Caco-2 (cell line): ENCODE measurements around the gene RAB7B. TPM values are rescaled to one million over a fixed set of nuclear protein-coding genes. Genes with fewer than 3 reads are reported as not detected.

Experiments used
- BruUV-seq: library from RNA; stranded (reverse); fragments of 400-500 nt; replicated peaks from 2 replicates; lab custom pipeline; 2021; lab: Mats Ljungman, UMichigan
- CTCF ChIA-PET: fragments of 300-600 bp; sonication (Branson Sonifier 250); formaldehyde crosslinking; loops from one replicate; lab custom pipeline; 2022; ENCODE audit warnings: antibody characterized with exemption; lab: Charles Lee
- POLR2A ChIA-PET: fragments of 300-600 bp; sonication (Branson Sonifier 250); formaldehyde crosslinking; loops from one replicate; lab custom pipeline; 2022; ENCODE audit warnings: antibody characterized with exemption; lab: Charles Lee
- DNase-seq, 2 experiments: peaks; one replicate each; pipeline versions ENCODE4 v3.0.0 to v3.0.0-alpha.2; 2020 to 2022
- H3K27me3 ChIP-seq: replicated peaks from 2 replicates; pipeline ENCODE4 v1.6.0; 2011; ENCODE audit warnings: low read length; ENCODE audit not compliant: control insufficient read depth, insufficient read depth
- H3K36me3 ChIP-seq: 2 replicates; pipeline ENCODE4 v1.5.1; 2011; ENCODE audit warnings: low read length; ENCODE audit not compliant: control insufficient read depth, insufficient read depth
- H3K4me1 ChIP-seq: fragments of 250-450 bp; sonication (Bioruptor Pico); 2 replicates; pipeline ENCODE4 v1.5.1; 2020; ENCODE audit warnings: mild to moderate bottlenecking
- H3K4me3 ChIP-seq: 2 replicates; pipeline ENCODE4 v1.5.1; 2011; ENCODE audit warnings: low read depth, mild to moderate bottlenecking, control low read depth, low read length
- H3K9me3 ChIP-seq: fragments of 250-450 bp; sonication (Bioruptor Pico); 2 replicates; pipeline ENCODE4 v1.5.1; 2020; ENCODE audit warnings: mild to moderate bottlenecking, moderate library complexity
- H3K27ac Mint-ChIP-seq: one replicate; pipeline ENCODE4 v1.8.0; 2022; ENCODE audit warnings: mixed read lengths; ENCODE audit not compliant: unreplicated experiment
- H3K27me3 Mint-ChIP-seq: one replicate; pipeline ENCODE4 v1.8.0; 2022; ENCODE audit warnings: mixed read lengths; ENCODE audit not compliant: insufficient read depth, unreplicated experiment
- H3K36me3 Mint-ChIP-seq: one replicate; pipeline ENCODE4 v1.8.0; 2022; ENCODE audit warnings: mild to moderate bottlenecking, mixed read lengths; ENCODE audit not compliant: insufficient read depth, unreplicated experiment
- H3K4me1 Mint-ChIP-seq: one replicate; pipeline ENCODE4 v1.8.0; 2022; ENCODE audit warnings: low read depth, mixed read lengths; ENCODE audit not compliant: unreplicated experiment
- H3K4me3 Mint-ChIP-seq: one replicate; pipeline ENCODE4 v1.8.0; 2022; ENCODE audit warnings: mild to moderate bottlenecking, moderate library complexity, mixed read lengths; ENCODE audit not compliant: unreplicated experiment
- H3K9me3 Mint-ChIP-seq: one replicate; pipeline ENCODE4 v1.8.0; 2022; ENCODE audit warnings: mixed read lengths; ENCODE audit not compliant: unreplicated experiment
- intact Hi-C: fragments of 100-400 bp; cut with micrococcal nuclease; formaldehyde crosslinking; loops from one replicate; pipeline ENCODE4 v1.10.0; 2022; ENCODE audit not compliant: unreplicated experiment
- total RNA-seq: library from RNA; stranded (reverse); gene quantifications from 2 replicates; pipeline ENCODE4 v1.2.3, GENCODE V29; 2022
- TF ChIP-seq, protein P1 (sequence below), 2 experiments: fragments of 200-600 bp in 1 of 2; IDR thresholded peaks; 1 replicate in 1 of 2; 2 replicates in 1 of 2; pipeline versions ENCODE4 v1.5.1 to v1.8.0; 2011 to 2022; ENCODE audit warnings: antibody characterized with exemption in 1 of 2, control low read depth in 1 of 2, inconsistent platforms in 1 of 2, low read depth in 1 of 2, low read length in 1 of 2, mild to moderate bottlenecking in 1 of 2, moderate library complexity in 1 of 2; ENCODE audit not compliant: insufficient read depth in 1 of 2, severe bottlenecking in 1 of 2, unreplicated experiment in 1 of 2

RAB7B gene
- total RNA-seq, 1 experiment from 2014 or later, result not detected

DNA sequence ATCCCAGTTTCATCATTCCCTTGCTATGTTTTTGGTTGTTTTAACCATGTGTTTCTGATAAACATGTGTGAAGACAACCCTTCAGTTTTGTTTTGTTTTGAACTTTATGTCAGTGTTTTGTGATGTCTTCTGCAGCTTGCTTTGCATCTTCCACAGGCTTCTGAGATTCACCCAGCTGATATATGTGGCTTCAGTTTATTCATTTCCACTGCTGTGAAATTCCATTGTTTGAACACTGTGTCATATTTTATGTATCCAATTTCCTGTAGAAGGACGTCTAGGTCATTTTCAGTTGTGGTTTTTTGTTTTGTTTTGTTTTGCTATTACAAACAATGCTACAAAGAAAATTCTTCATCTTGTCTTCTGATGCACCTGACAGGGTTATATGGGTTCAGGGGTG, 32.7 kb downstream of the RAB7B start:
- H3K4me3 ChIP-seq, result no peak overlapping the region
- peaks cover 3% of the 10 kb centered on the region for H3K27me3 Mint-ChIP-seq
- no peaks in the 10 kb centered on the region for H3K36me3 Mint-ChIP-seq
- H3K4me1 Mint-ChIP-seq, result no peaks in the 10 kb centered on the region
- ChIA-PET POLR2A (no interaction called here), CTCF (interaction anchor here (0.8 kb wide), 1 partner anchor 51 kb away, joined by 4 read pairs; no protein-coding TSS in a partner anchor)
- no peaks in the 10 kb centered on the region for H3K27me3 ChIP-seq
- no TSS peak for BruUV-seq
- H3K4me3 Mint-ChIP-seq, result no peak overlapping the region
- no peak for DNase-seq
- H3K4me1 ChIP-seq, result no peaks in the 10 kb centered on the region
- H3K27ac Mint-ChIP-seq, result no peak overlapping the region
- no peaks in the 10 kb centered on the region for H3K36me3 ChIP-seq
- intact Hi-C loops, result no loop called here
- no peaks in the 10 kb centered on the region for H3K9me3 ChIP-seq
- TF ChIP-seq, protein P1, sequence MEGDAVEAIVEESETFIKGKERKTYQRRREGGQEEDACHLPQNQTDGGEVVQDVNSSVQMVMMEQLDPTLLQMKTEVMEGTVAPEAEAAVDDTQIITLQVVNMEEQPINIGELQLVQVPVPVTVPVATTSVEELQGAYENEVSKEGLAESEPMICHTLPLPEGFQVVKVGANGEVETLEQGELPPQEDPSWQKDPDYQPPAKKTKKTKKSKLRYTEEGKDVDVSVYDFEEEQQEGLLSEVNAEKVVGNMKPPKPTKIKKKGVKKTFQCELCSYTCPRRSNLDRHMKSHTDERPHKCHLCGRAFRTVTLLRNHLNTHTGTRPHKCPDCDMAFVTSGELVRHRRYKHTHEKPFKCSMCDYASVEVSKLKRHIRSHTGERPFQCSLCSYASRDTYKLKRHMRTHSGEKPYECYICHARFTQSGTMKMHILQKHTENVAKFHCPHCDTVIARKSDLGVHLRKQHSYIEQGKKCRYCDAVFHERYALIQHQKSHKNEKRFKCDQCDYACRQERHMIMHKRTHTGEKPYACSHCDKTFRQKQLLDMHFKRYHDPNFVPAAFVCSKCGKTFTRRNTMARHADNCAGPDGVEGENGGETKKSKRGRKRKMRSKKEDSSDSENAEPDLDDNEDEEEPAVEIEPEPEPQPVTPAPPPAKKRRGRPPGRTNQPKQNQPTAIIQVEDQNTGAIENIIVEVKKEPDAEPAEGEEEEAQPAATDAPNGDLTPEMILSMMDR (IDR thresholded peaks at IDR 0.05; ENCODE audit: insufficient read depth in 1 of 2, low read depth in 1 of 2, low read length in 1 of 2, severe bottlenecking in 1 of 2, unreplicated experiment in 1 of 2), result no peak
- H3K9me3 Mint-ChIP-seq, result peaks cover 26% of the 10 kb centered on the region

DNA sequence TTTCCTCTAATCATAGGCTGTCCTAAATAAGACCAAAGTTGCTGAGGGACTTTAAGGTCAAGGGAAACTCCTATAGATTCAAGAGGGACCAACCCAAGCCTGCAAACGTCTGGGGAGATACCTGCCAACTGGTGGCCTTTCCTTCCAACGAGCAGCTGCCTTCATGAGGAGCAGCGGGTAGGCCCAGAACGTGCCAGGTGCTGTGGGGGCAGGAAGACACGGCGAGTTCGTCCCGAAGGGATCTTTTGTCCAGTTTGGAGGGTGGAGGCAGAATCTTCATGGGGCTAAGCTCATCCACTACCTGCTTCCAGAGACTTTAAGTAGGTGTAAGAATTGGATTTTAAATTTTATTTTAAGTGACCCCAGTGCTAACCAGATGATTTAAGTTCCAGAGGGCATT, 34.0 kb downstream of the RAB7B start:
- intact Hi-C loops, result no loop called here
- ChIA-PET POLR2A (no interaction called here), CTCF (no interaction called here)
- H3K4me3 Mint-ChIP-seq, result no peak overlapping the region
- no peak for DNase-seq
- no TSS peak for BruUV-seq
- no peaks in the 10 kb centered on the region for H3K4me1 Mint-ChIP-seq
- TF ChIP-seq, protein P1 (IDR thresholded peaks at IDR 0.05; ENCODE audit: insufficient read depth in 1 of 2, low read depth in 1 of 2, low read length in 1 of 2, severe bottlenecking in 1 of 2, unreplicated experiment in 1 of 2), result no peak
- H3K36me3 ChIP-seq, result no peaks in the 10 kb centered on the region
- H3K27me3 Mint-ChIP-seq, result peaks cover 3% of the 10 kb centered on the region
- H3K36me3 Mint-ChIP-seq, result no peaks in the 10 kb centered on the region
- H3K27me3 ChIP-seq, result no peaks in the 10 kb centered on the region
- no peak overlapping the region for H3K27ac Mint-ChIP-seq
- H3K9me3 ChIP-seq, result no peaks in the 10 kb centered on the region
- H3K9me3 Mint-ChIP-seq, result peaks cover 14% of the 10 kb centered on the region
- no peaks in the 10 kb centered on the region for H3K4me1 ChIP-seq
- H3K4me3 ChIP-seq, result no peak overlapping the region

DNA sequence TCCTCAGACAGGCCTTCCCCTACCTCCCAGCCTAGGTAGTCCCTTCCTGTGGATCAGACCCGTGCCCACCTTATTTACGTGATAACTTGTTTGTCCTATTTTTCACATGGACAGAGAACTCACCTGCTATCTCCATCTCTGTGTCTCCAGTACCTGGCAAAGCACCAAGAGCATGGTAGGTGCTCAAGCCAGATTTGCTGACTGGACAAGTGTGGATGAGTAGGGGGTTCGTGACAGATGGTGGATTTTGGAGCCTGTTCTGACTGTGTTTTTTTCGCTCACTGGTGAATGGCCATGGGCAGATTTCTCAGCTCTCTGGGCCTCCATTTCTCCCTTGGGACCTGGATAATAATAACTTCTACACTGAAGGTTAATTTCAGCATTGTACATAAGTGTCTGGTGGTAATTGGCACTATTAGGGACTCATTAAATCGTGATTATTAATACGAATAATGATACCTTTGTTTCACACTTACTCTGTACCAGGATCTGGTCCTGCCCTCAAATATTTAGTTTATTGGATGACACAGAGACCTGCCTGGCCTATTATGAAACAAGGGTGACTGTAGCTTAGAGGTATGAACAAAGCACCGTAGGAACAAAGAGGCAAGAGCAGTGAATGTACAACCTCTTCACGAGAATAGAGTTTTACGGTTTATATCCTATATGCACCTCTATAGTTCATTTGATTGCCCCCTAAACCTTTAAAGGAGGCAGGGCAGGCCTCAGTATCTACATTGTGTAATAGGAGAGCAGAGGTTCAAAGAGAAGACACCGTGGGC, 35.5 kb downstream of the RAB7B start:
- no peak overlapping the region for H3K4me3 ChIP-seq
- Mint-ChIP-seq H3K4me3 (no peak overlapping the region), H3K4me1 (no peaks in the 10 kb centered on the region), H3K27ac (no peak overlapping the region), H3K27me3 (no peaks in the 10 kb centered on the region), H3K36me3 (no peaks in the 10 kb centered on the region), H3K9me3 (no peaks in the 10 kb centered on the region)
- ChIA-PET CTCF (interaction anchor here (2.3 kb wide), 1 partner anchor 9 kb away, joined by 13 read pairs; no protein-coding TSS in a partner anchor), POLR2A (no interaction called here)
- TF ChIP-seq, protein P1 (IDR thresholded peaks at IDR 0.05; ENCODE audit: insufficient read depth in 1 of 2, low read depth in 1 of 2, low read length in 1 of 2, severe bottlenecking in 1 of 2, unreplicated experiment in 1 of 2), result no peak
- DNase-seq, result no peak
- no peaks in the 10 kb centered on the region for H3K27me3 ChIP-seq
- H3K4me1 ChIP-seq, result no peaks in the 10 kb centered on the region
- intact Hi-C loops, result no loop called here
- H3K9me3 ChIP-seq, result no peaks in the 10 kb centered on the region
- BruUV-seq, result no TSS peak
- no peaks in the 10 kb centered on the region for H3K36me3 ChIP-seq
